Spleen (tissue), 7 donors: Measurements from ENCODE around the gene PRSS22.

Experiments
- POLR2A ChIP-seq, 3 donors: fragments of 450-650 bp; IDR thresholded peaks; one replicate each; pipeline ENCODE4 v1.5.1; 2017; ENCODE audit warnings: antibody characterized with exemption in 3 of 3, mild to moderate bottlenecking in 1 of 3
- POLR2AphosphoS5 ChIP-seq, 3 donors: sonication (generic); formaldehyde crosslinking; IDR thresholded peaks; one replicate each; pipeline ENCODE4 v1.5.1; 2017; ENCODE audit warnings: antibody characterized with exemption in 3 of 3
- TF ChIP-seq, protein P1 (sequence below), 11 experiments: fragments of 200-600 bp in 7 of 11; fragments of 450-650 bp in 4 of 11; sonication (generic) in 4 of 11; IDR thresholded peaks in 8 of 11; conservative IDR thresholded peaks in 3 of 11; 1 replicate in 7 of 11; 2 replicates in 4 of 11; pipeline versions ENCODE4 v1.4.0 to v1.8.0; 2016 to 2021; ENCODE audit warnings: antibody characterized with exemption in 11 of 11, inconsistent platforms in 4 of 11, mild to moderate bottlenecking in 1 of 11
- donor health status: DM: no; HTN: no; CAD: no; lungs with moderate emphysema.
- donor health status: DM: no; HTN: no; CAD: no.
- donor health status: DM: no; HTN: no; CAD: no.

DNA sequence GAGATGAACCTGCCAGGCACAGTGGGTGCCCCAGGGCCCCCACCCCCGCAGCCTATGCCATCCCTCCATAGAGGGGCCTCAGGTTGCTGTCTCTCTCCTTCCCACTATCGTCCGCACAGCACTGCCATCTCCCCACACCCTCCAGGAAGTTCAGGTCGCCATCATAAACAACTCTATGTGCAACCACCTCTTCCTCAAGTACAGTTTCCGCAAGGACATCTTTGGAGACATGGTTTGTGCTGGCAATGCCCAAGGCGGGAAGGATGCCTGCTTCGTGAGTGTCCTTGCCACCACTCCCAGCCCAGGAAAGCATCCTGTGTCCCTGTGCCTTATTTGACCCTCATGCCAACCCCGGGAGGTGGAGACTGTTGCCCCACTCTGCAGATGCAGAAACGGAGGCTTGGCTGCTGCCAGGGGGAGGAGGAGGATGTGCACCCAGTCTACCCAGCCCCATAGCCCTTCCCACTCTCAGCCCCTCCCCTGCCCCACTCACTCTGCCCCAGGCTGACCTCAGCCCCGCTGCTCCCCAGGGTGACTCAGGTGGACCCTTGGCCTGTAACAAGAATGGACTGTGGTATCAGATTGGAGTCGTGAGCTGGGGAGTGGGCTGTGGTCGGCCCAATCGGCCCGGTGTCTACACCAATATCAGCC lies 37.0 kb downstream of the PRSS22 start:
- TF ChIP-seq, protein P1, sequence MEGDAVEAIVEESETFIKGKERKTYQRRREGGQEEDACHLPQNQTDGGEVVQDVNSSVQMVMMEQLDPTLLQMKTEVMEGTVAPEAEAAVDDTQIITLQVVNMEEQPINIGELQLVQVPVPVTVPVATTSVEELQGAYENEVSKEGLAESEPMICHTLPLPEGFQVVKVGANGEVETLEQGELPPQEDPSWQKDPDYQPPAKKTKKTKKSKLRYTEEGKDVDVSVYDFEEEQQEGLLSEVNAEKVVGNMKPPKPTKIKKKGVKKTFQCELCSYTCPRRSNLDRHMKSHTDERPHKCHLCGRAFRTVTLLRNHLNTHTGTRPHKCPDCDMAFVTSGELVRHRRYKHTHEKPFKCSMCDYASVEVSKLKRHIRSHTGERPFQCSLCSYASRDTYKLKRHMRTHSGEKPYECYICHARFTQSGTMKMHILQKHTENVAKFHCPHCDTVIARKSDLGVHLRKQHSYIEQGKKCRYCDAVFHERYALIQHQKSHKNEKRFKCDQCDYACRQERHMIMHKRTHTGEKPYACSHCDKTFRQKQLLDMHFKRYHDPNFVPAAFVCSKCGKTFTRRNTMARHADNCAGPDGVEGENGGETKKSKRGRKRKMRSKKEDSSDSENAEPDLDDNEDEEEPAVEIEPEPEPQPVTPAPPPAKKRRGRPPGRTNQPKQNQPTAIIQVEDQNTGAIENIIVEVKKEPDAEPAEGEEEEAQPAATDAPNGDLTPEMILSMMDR (IDR thresholded peaks at IDR 0.05 in 8 of 11, conservative IDR thresholded peaks at IDR 0.05 in 3 of 11), result no peak
- TF ChIP-seq POLR2A (IDR thresholded peaks at IDR 0.05) (no peak), POLR2AphosphoS5 (IDR thresholded peaks at IDR 0.05) (no peak)
